A673 (cell line): ENCODE data around the gene CRYAA.
"Not testable (repeated sequence)": the region's sequence is repeated elsewhere in the genome, so short reads cannot be mapped to it uniquely, and the experiment has no call there.

Source experiments
- EZH2 ChIP-seq: fragments of 200-600 bp; sonication (generic); IDR thresholded peaks from 2 replicates; pipeline ENCODE4 v1.6.1; 2017; ENCODE audit warnings: borderline replicate concordance, low read depth, mild to moderate bottlenecking, mixed read lengths, antibody characterized with exemption, low read length; ENCODE audit not compliant: poor library complexity, severe bottlenecking
- TF ChIP-seq, protein P1 (sequence below): fragments of 300-800, 200-600 bp; sonication (generic); conservative IDR thresholded peaks from 2 replicates; pipeline ENCODE4 v1.5.1; 2017; ENCODE audit warnings: low read depth, mild to moderate bottlenecking, antibody characterized with exemption, low read length, moderate library complexity, mixed read lengths

DNA sequence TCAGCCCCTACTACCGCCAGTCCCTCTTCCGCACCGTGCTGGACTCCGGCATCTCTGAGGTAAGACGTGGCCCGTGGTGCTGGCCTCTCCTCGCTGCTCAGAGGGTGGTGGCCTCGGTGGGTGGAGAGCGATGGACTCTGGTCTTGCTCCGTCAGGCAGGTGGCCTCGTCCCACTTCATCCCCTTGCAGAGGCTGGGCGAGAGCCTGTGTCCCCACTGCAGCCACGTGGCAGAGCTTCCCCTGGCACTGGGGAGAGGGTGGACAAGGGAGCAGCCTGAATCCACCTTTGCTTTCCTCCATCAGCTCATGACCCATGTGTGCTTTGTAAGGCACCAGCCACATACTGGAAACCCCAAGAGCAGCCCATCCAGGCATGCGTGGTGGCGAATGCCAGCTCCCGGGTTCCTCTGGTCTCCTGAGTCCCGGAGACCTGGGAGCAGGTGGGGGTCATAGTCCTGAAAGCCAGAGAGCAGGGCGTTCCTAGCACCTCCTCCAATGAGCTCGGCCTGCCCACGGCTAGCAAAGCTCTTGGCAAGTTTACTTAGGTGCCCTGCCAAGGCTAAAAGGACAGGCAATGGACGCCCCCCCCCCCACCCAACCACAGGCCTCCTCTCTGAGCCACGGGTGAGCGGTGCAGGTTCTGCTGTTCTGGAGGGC is 550 bp downstream of the CRYAA start:
- TF ChIP-seq, protein P1, sequence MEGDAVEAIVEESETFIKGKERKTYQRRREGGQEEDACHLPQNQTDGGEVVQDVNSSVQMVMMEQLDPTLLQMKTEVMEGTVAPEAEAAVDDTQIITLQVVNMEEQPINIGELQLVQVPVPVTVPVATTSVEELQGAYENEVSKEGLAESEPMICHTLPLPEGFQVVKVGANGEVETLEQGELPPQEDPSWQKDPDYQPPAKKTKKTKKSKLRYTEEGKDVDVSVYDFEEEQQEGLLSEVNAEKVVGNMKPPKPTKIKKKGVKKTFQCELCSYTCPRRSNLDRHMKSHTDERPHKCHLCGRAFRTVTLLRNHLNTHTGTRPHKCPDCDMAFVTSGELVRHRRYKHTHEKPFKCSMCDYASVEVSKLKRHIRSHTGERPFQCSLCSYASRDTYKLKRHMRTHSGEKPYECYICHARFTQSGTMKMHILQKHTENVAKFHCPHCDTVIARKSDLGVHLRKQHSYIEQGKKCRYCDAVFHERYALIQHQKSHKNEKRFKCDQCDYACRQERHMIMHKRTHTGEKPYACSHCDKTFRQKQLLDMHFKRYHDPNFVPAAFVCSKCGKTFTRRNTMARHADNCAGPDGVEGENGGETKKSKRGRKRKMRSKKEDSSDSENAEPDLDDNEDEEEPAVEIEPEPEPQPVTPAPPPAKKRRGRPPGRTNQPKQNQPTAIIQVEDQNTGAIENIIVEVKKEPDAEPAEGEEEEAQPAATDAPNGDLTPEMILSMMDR, result not testable (repeated sequence)
- TF ChIP-seq EZH2, result not testable (repeated sequence)
